HepG2 (cell line): Measurements from ENCODE around the gene LGI2. TPM values are rescaled to one million over a fixed set of nuclear protein-coding genes. Genes with fewer than 3 reads are reported as not detected.

Source experiments
- ATAC-seq: fragments of 200-7000 bp; cut with Tn5 transposase; 3 replicates; pipeline ENCODE4 v1.9.1; 2020; ENCODE audit warnings: mild to moderate bottlenecking, moderate library complexity
- BruUV-seq: library from RNA; stranded (reverse); fragments of 400-500 nt; replicated peaks from 2 replicates; lab custom pipeline; 2021; lab: Mats Ljungman, UMichigan
- CTCF ChIA-PET: fragments of 300-600 bp; formaldehyde crosslinking; extraction: SDS; loops from one replicate; lab custom pipeline; 2021; ENCODE audit warnings: low total read pairs, inconsistent platforms, low intra/inter-chr PET ratio; lab: Yijun Ruan, JAX
- POLR2A ChIA-PET: fragments of 350-600 bp; sonication (Branson Sonifier 250); formaldehyde crosslinking; loops from one replicate; lab custom pipeline; 2020; ENCODE audit warnings: antibody characterized with exemption, inconsistent platforms; lab: Yijun Ruan, JAX
- DNase-seq: peaks from one replicate; pipeline ENCODE4 v3.0.0-alpha.2; 2015; ENCODE audit warnings: low spot score
- FAIRE-seq: peaks from 3 replicates; lab custom pipeline; 2011; peaks lifted over from hg19 to GRCh38; lab: Jason Lieb, UNC
- H2AFZ ChIP-seq: one replicate; pipeline ENCODE4 v1.6.1; 2011; ENCODE audit warnings: low read length, inconsistent platforms
- H3K27ac ChIP-seq: fragments of 300-600 bp; 3 replicates; pipeline ENCODE4 v1.8.0; 2011; ENCODE audit warnings: mixed run types, mild to moderate bottlenecking, mixed read lengths, low read length, inconsistent platforms; ENCODE audit not compliant: insufficient read depth; ENCODE audit errors: extremely low read length
- H3K27me3 ChIP-seq, 2 experiments: fragments of 200-600 bp in 1 of 2; 2 replicates in 1 of 2; 3 replicates in 1 of 2; pipeline versions ENCODE4 v1.6.0 to v1.8.0; 2011; ENCODE audit warnings: low read length in 2 of 2, mild to moderate bottlenecking in 2 of 2, moderate library complexity in 2 of 2, inconsistent platforms in 1 of 2; ENCODE audit not compliant: insufficient read depth in 2 of 2, control insufficient read depth in 1 of 2
- H3K36me3 ChIP-seq, 2 experiments: fragments of 200-600 bp in 1 of 2; replicated peaks in 1 of 2; 2 replicates in 1 of 2; 3 replicates in 1 of 2; pipeline versions ENCODE4 v1.5.1 to v1.8.0; 2011; ENCODE audit warnings: low read length in 2 of 2, inconsistent platforms in 1 of 2; ENCODE audit not compliant: insufficient read depth in 2 of 2, control insufficient read depth in 1 of 2
- H3K4me1 ChIP-seq: 2 replicates; pipeline ENCODE4 v1.5.1; 2012; ENCODE audit warnings: low read length, inconsistent platforms; ENCODE audit not compliant: insufficient read depth
- H3K4me2 ChIP-seq: 2 replicates; pipeline ENCODE4 v1.6.0; 2011; ENCODE audit warnings: low read depth, low read length, inconsistent platforms
- H3K4me3 ChIP-seq, 3 experiments: fragments of 200-600 bp in 1 of 3; sonication (generic), shearing (Covaris generic) in 1 of 3; replicated peaks in 1 of 3; 2 replicates each; pipeline ENCODE4 v1.5.1; 2011 to 2016; ENCODE audit warnings: low read length in 3 of 3, inconsistent platforms in 2 of 3, low read depth in 2 of 3, mild to moderate bottlenecking in 2 of 3, control low read depth in 1 of 3, mixed read lengths in 1 of 3; ENCODE audit not compliant: insufficient read depth in 1 of 3
- H3K79me2 ChIP-seq: one replicate; pipeline ENCODE4 v1.6.1; 2011; ENCODE audit warnings: low read length, inconsistent platforms; ENCODE audit not compliant: insufficient read depth
- H3K9ac ChIP-seq: 2 replicates; pipeline ENCODE4 v1.6.0; 2011; ENCODE audit warnings: mild to moderate bottlenecking, low read depth, low read length, inconsistent platforms; ENCODE audit not compliant: insufficient read depth
- H3K9me3 ChIP-seq: 2 replicates; pipeline ENCODE4 v1.5.1; 2012; ENCODE audit warnings: mild to moderate bottlenecking, low read length
- H4K20me1 ChIP-seq: 2 replicates; pipeline ENCODE4 v1.6.0; 2011; ENCODE audit warnings: inconsistent platforms, mild to moderate bottlenecking, low read length, moderate library complexity; ENCODE audit not compliant: insufficient read depth
- CAMTA2 ChIP-seq: sonication (generic); formaldehyde crosslinking; IDR thresholded peaks from 2 replicates; pipeline ENCODE4 v1.4.0; 2020; ENCODE audit warnings: mild to moderate bottlenecking, missing genetic modification reagents, borderline replicate concordance
- EP300 ChIP-seq, 3 experiments: sonication (generic) in 1 of 3; formaldehyde crosslinking in 1 of 3; IDR thresholded peaks; 2 replicates each; pipeline versions ENCODE4 v1.5.1 to v1.6.1; 2011 to 2020; ENCODE audit warnings: low read depth in 2 of 3, low read length in 2 of 3, borderline replicate concordance in 1 of 3, improper control_type of control experiment in 1 of 3, mild to moderate bottlenecking in 1 of 3, missing genetic modification reagents in 1 of 3, moderate library complexity in 1 of 3
- NFIC ChIP-seq: IDR thresholded peaks from 2 replicates; pipeline ENCODE4 v1.6.1; 2012; ENCODE audit warnings: mild to moderate bottlenecking, low read length, inconsistent platforms
- STAT5B ChIP-seq: sonication (generic); formaldehyde crosslinking; IDR thresholded peaks from 2 replicates; pipeline ENCODE4 v1.4.0; 2020; ENCODE audit warnings: missing genetic modification reagents
- TEAD2 ChIP-seq: sonication (generic); formaldehyde crosslinking; IDR thresholded peaks from 2 replicates; pipeline ENCODE4 v1.9.0; 2021; ENCODE audit warnings: missing genetic modification reagents
- ZNF564 ChIP-seq: sonication (generic); formaldehyde crosslinking; IDR thresholded peaks from 2 replicates; pipeline ENCODE4 v1.8.1; 2023; ENCODE audit warnings: mild to moderate bottlenecking, missing genetic modification reagents
- WGBS: methylation state at CpG from one replicate; pipeline ENCODE4 v1.1.6; 2017; ENCODE audit warnings: low lambda C conversion rate; 5-methylcytosine and 5-hydroxymethylcytosine counted together
- in situ Hi-C: cut with HindIII; loops from 2 replicates; pipeline ENCODE4 v1.10.0; 2017; ENCODE audit warnings: low pct_unique_long_range_greater_than_20kb; ENCODE audit not compliant: extremely low pct_ligation_motif_present
- intact Hi-C: fragments of 100-400 bp; cut with micrococcal nuclease; formaldehyde crosslinking; loops from one replicate; pipeline ENCODE4 v1.10.0; 2022; ENCODE audit not compliant: unreplicated experiment
- polyA plus RNA-seq, 8 experiments: library from polyadenylated mRNA; depleted of rRNA in 3 of 8; stranded (reverse) in 7 of 8; unstranded in 1 of 8; fragments of >200 nt; fragmentation: Illumina TruSeq in 4 of 8; extraction: Trizol in 4 of 8; gene quantifications; 2 replicates each; pipeline versions ENCODE4 v1.2.1 to v1.2.3, GENCODE V29; 2011 to 2016; ENCODE audit warnings: low read depth in 4 of 8, missing spikeins in 1 of 8, mixed read lengths in 1 of 8; ENCODE audit not compliant: insufficient read depth in 1 of 8
- total RNA-seq, 5 experiments: library from RNA; depleted of rRNA; stranded (reverse); fragments of >200 nt; fragmentation: Illumina TruSeq; extraction: Trizol; gene quantifications; 2 replicates each; pipeline ENCODE4 v1.2.3, GENCODE V29; 2016; ENCODE audit warnings: low read depth in 1 of 5
- TF ChIP-seq, protein P1 (sequence below): sonication (generic); formaldehyde crosslinking; IDR thresholded peaks from 2 replicates; pipeline ENCODE4 v1.5.0; 2020; ENCODE audit warnings: mild to moderate bottlenecking, missing genetic modification reagents, borderline replicate concordance
- TF ChIP-seq, protein P2 (sequence below): sonication (generic); formaldehyde crosslinking; IDR thresholded peaks from 2 replicates; pipeline ENCODE4 v1.4.0; 2020; ENCODE audit warnings: missing genetic modification reagents
- TF ChIP-seq, protein P3 (sequence below): sonication (generic); formaldehyde crosslinking; conservative IDR thresholded peaks from 2 replicates; pipeline ENCODE4 v1.4.0; 2020; ENCODE audit warnings: missing genetic modification reagents
- TF ChIP-seq, protein P4 (sequence below): IDR thresholded peaks from 2 replicates; pipeline ENCODE4 v1.6.1; 2016; ENCODE audit warnings: low read depth, control low read depth

Gene LGI2
- total and polyA plus RNA-seq, 2 of the 13 experiments (the other 11 are each of a cell fraction or from before 2014, with no cell fraction given) = not detected

DNA sequence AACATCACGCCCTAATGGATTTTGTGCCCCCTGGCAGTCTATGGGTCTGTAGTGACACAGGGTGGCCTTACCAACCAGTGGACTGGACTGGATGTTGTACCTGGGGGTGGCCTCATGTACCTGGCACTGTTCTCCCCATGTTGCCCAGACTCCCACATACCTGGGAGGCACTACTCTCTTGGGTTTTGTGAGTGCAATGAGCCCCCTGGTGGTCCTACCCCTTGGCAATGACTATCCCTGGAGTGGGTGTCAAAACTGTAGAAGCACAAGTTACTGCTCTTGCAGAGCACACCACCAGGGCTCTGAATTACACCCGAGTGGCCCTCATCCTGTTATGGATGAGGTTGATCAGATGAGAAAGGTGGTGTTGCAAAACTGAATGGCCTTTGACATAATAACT is 60.1 kb downstream of the LGI2 start (continued):
- TF ChIP-seq, protein P1, sequence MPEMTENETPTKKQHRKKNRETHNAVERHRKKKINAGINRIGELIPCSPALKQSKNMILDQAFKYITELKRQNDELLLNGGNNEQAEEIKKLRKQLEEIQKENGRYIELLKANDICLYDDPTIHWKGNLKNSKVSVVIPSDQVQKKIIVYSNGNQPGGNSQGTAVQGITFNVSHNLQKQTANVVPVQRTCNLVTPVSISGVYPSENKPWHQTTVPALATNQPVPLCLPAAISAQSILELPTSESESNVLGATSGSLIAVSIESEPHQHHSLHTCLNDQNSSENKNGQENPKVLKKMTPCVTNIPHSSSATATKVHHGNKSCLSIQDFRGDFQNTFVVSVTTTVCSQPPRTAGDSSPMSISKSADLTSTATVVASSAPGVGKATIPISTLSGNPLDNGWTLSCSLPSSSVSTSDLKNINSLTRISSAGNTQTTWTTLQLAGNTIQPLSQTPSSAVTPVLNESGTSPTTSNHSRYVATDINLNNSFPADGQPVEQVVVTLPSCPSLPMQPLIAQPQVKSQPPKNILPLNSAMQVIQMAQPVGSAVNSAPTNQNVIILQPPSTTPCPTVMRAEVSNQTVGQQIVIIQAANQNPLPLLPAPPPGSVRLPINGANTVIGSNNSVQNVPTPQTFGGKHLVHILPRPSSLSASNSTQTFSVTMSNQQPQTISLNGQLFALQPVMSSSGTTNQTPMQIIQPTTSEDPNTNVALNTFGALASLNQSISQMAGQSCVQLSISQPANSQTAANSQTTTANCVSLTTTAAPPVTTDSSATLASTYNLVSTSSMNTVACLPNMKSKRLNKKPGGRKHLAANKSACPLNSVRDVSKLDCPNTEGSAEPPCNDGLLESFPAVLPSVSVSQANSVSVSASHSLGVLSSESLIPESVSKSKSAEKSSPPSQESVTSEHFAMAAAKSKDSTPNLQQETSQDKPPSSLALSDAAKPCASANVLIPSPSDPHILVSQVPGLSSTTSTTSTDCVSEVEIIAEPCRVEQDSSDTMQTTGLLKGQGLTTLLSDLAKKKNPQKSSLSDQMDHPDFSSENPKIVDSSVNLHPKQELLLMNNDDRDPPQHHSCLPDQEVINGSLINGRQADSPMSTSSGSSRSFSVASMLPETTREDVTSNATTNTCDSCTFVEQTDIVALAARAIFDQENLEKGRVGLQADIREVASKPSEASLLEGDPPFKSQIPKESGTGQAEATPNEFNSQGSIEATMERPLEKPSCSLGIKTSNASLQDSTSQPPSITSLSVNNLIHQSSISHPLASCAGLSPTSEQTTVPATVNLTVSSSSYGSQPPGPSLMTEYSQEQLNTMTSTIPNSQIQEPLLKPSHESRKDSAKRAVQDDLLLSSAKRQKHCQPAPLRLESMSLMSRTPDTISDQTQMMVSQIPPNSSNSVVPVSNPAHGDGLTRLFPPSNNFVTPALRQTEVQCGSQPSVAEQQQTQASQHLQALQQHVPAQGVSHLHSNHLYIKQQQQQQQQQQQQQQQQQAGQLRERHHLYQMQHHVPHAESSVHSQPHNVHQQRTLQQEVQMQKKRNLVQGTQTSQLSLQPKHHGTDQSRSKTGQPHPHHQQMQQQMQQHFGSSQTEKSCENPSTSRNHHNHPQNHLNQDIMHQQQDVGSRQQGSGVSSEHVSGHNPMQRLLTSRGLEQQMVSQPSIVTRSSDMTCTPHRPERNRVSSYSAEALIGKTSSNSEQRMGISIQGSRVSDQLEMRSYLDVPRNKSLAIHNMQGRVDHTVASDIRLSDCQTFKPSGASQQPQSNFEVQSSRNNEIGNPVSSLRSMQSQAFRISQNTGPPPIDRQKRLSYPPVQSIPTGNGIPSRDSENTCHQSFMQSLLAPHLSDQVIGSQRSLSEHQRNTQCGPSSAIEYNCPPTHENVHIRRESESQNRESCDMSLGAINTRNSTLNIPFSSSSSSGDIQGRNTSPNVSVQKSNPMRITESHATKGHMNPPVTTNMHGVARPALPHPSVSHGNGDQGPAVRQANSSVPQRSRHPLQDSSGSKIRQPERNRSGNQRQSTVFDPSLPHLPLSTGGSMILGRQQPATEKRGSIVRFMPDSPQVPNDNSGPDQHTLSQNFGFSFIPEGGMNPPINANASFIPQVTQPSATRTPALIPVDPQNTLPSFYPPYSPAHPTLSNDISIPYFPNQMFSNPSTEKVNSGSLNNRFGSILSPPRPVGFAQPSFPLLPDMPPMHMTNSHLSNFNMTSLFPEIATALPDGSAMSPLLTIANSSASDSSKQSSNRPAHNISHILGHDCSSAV (CRISPR knock-in tag) = no peak
- TF ChIP-seq NFIC = no peak
- TF ChIP-seq STAT5B (CRISPR knock-in tag) = no peak
- TF ChIP-seq, all 625 proteins: peak for 0

DNA sequence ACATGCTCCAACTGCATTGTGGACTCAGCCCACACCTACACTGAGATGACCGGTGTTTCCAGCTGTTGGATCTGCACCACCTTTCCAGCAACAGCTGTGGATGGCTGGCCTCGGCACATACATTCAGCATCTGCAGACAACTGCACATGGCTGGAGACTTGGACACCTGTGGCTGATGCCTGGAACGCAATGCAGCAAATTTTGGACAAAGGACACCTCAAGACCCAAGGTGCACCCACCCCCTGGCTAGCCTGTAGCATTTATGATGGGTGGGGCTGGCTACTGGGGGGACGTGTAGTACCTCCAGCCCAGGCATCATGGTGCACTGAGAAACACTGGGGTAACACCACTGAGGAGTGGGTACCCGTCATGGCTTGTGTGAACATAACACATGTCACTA is 60.6 kb downstream of the LGI2 start:
- Histone ChIP-seq H3K9ac (no peak overlapping the region), H3K4me2 (no peak overlapping the region), H2AFZ (no peak overlapping the region), H3K27me3 (peaks cover 0 to 14% of the 10 kb centered on the region in 2 experiments; a peak in 1 of 5 replicates), H3K4me3 (no peak overlapping the region), H3K27ac (no peak overlapping the region), H4K20me1 (no peaks in the 10 kb centered on the region), H3K9me3 (peaks cover 12% of the 10 kb centered on the region)
- ATAC-seq (no peak), FAIRE-seq (no peak), DNase-seq (no peak)
- no TSS peak for BruUV-seq
- POLR2A ChIA-PET = no interaction called here
- 70% methylated on average over 2 of the region's 5 CpGs for WGBS
- intact Hi-C loops = loop anchor here (10.0 kb wide), 1 partner anchor 485 kb away; no protein-coding TSS in a partner anchor
- CTCF ChIA-PET = interaction anchor here (1.1 kb wide), 1 partner anchor 482 kb away, joined by 3 read pairs; no protein-coding TSS in a partner anchor
- TF ChIP-seq EP300 (IDR thresholded peaks at IDR 0.05; ENCODE audit: low read depth in 2 of 2, low read length in 2 of 2) = no peak
- TF ChIP-seq EP300 (CRISPR knock-in tag; IDR thresholded peaks at IDR 0.05; ENCODE audit: borderline replicate concordance) = no peak
- TF ChIP-seq, protein P2, sequence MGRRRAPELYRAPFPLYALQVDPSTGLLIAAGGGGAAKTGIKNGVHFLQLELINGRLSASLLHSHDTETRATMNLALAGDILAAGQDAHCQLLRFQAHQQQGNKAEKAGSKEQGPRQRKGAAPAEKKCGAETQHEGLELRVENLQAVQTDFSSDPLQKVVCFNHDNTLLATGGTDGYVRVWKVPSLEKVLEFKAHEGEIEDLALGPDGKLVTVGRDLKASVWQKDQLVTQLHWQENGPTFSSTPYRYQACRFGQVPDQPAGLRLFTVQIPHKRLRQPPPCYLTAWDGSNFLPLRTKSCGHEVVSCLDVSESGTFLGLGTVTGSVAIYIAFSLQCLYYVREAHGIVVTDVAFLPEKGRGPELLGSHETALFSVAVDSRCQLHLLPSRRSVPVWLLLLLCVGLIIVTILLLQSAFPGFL (CRISPR knock-in tag) = no peak
- TF ChIP-seq CAMTA2 = no peak
- no peak for TF ChIP-seq TEAD2 (CRISPR knock-in tag)
- TF ChIP-seq, protein P3, sequence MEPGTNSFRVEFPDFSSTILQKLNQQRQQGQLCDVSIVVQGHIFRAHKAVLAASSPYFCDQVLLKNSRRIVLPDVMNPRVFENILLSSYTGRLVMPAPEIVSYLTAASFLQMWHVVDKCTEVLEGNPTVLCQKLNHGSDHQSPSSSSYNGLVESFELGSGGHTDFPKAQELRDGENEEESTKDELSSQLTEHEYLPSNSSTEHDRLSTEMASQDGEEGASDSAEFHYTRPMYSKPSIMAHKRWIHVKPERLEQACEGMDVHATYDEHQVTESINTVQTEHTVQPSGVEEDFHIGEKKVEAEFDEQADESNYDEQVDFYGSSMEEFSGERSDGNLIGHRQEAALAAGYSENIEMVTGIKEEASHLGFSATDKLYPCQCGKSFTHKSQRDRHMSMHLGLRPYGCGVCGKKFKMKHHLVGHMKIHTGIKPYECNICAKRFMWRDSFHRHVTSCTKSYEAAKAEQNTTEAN (CRISPR knock-in tag) = no peak
- TF ChIP-seq, protein P4, sequence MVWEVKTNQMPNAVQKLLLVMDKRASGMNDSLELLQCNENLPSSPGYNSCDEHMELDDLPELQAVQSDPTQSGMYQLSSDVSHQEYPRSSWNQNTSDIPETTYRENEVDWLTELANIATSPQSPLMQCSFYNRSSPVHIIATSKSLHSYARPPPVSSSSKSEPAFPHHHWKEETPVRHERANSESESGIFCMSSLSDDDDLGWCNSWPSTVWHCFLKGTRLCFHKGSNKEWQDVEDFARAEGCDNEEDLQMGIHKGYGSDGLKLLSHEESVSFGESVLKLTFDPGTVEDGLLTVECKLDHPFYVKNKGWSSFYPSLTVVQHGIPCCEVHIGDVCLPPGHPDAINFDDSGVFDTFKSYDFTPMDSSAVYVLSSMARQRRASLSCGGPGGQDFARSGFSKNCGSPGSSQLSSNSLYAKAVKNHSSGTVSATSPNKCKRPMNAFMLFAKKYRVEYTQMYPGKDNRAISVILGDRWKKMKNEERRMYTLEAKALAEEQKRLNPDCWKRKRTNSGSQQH (CRISPR knock-in tag) = no peak
- no peak for TF ChIP-seq ZNF564
- TF ChIP-seq, all 625 proteins: peak for 0
- in situ Hi-C loops = no loop called here
- H3K36me3 ChIP-seq = no peaks in the 10 kb centered on the region
- peaks cover 14% of the 10 kb centered on the region for H3K4me1 ChIP-seq
- no peaks in the 10 kb centered on the region for H3K79me2 ChIP-seq
